B cell (primary cell): Measurements from ENCODE around the gene FOXN3. TPM values are rescaled to one million over a fixed set of nuclear protein-coding genes. Genes with fewer than 3 reads are reported as not detected.

Source experiments
- ATAC-seq: fragments of 200-7000 bp; cut with Tn5 transposase; one replicate; pipeline ENCODE4 v1.10.0; 2021; ENCODE audit warnings: low read depth, mild to moderate bottlenecking, moderate number of reproducible peaks, moderate library complexity
- CTCF ChIA-PET: fragments of 350-600 bp; sonication (Branson Sonifier 250); formaldehyde crosslinking; loops from one replicate; lab custom pipeline; 2021; ENCODE audit warnings: antibody characterized with exemption, inconsistent platforms; lab: Charles Lee
- POLR2A ChIA-PET: fragments of 350-600 bp; sonication (Branson Sonifier 250); formaldehyde crosslinking; loops from one replicate; lab custom pipeline; 2021; ENCODE audit warnings: antibody characterized with exemption; lab: Charles Lee
- DNase-seq: peaks from one replicate; pipeline ENCODE4 v3.0.0; 2013
- H2AFZ ChIP-seq: 2 replicates; pipeline ENCODE4 v1.6.1; 2012; ENCODE audit warnings: mild to moderate bottlenecking, low read depth, low read length; ENCODE audit not compliant: insufficient read depth, poor library complexity, severe bottlenecking
- H3K27ac ChIP-seq, 2 donors: 1 replicate in 1 of 2; 2 replicates in 1 of 2; pipeline ENCODE4 v1.5.1; 2012 to 2013; ENCODE audit warnings: low read length in 2 of 2, mild to moderate bottlenecking in 2 of 2, moderate library complexity in 1 of 2
- H3K27me3 ChIP-seq, 4 experiments: fragments of 200-600 bp in 1 of 4; sonication (generic) in 1 of 4; replicated peaks in 1 of 4; 1 replicate in 2 of 4; 2 replicates in 2 of 4; pipeline versions ENCODE4 v1.6.1 to v1.7.0; 2013 to 2016; ENCODE audit warnings: low read length in 3 of 4, mild to moderate bottlenecking in 2 of 4, mixed read lengths in 1 of 4, moderate library complexity in 1 of 4; ENCODE audit not compliant: insufficient read depth in 4 of 4, control insufficient read depth in 3 of 4; ENCODE audit errors: control extremely low read depth in 1 of 4
- H3K36me3 ChIP-seq, 2 experiments: replicated peaks in 1 of 2; 1 replicate in 1 of 2; 2 replicates in 1 of 2; pipeline versions ENCODE4 v1.6.1 to v1.7.1; 2013; ENCODE audit warnings: low read length in 1 of 2; ENCODE audit not compliant: insufficient read depth in 2 of 2, control insufficient read depth in 1 of 2; ENCODE audit errors: control extremely low read depth in 1 of 2, extremely low read depth in 1 of 2
- H3K4me1 ChIP-seq, 2 donors: fragments of 200-600 bp in 1 of 2; sonication (generic) in 1 of 2; 1 replicate in 1 of 2; 2 replicates in 1 of 2; pipeline versions ENCODE4 v1.5.1 to v1.6.1; 2013 to 2017; ENCODE audit warnings: low read length in 2 of 2; ENCODE audit not compliant: control insufficient read depth in 2 of 2, insufficient read depth in 2 of 2
- H3K4me2 ChIP-seq: replicated peaks from 2 replicates; pipeline ENCODE3; 2012; ENCODE audit warnings: mild to moderate bottlenecking, low read depth, low read length; ENCODE audit not compliant: poor library complexity, severe bottlenecking
- H3K4me3 ChIP-seq, 5 experiments: fragments of 200-600 bp in 1 of 5; sonication (generic) in 1 of 5; 1 replicate in 3 of 5; 2 replicates in 2 of 5; pipeline versions ENCODE4 v1.5.1 to v1.7.0; 2011 to 2016; ENCODE audit warnings: low read length in 4 of 5, mild to moderate bottlenecking in 4 of 5, low read depth in 2 of 5, control low read depth in 1 of 5, moderate library complexity in 1 of 5; ENCODE audit not compliant: insufficient read depth in 1 of 5; ENCODE audit errors: control extremely low read depth in 1 of 5, extremely low read depth in 1 of 5
- H3K79me2 ChIP-seq: fragments of 200-600 bp; sonication (generic); one replicate; pipeline ENCODE4 v1.6.0; 2016; ENCODE audit warnings: low read length; ENCODE audit not compliant: control insufficient read depth, insufficient read depth
- H3K9ac ChIP-seq: fragments of 200-600 bp; sonication (generic); 2 replicates; pipeline ENCODE4 v1.6.1; 2017; ENCODE audit warnings: mild to moderate bottlenecking, low read length, moderate library complexity
- H3K9me3 ChIP-seq, 3 donors: one replicate each; pipeline versions ENCODE4 v1.6.1 to v1.7.1; 2013; ENCODE audit warnings: low read length in 2 of 3; ENCODE audit not compliant: control insufficient read depth in 2 of 3, insufficient read depth in 1 of 3; ENCODE audit errors: control extremely low read depth in 1 of 3
- H4K20me1 ChIP-seq: 2 replicates; pipeline ENCODE4 v1.6.0; 2012; ENCODE audit warnings: mild to moderate bottlenecking, low read length; ENCODE audit not compliant: insufficient read depth, control insufficient read depth, poor library complexity, severe bottlenecking
- H3K27ac Mint-ChIP-seq: one replicate; pipeline ENCODE4 v1.8.0; 2021; ENCODE audit warnings: mixed read lengths
- H3K27me3 Mint-ChIP-seq: one replicate; pipeline ENCODE4 v1.8.0; 2021; ENCODE audit warnings: mixed read lengths
- H3K4me1 Mint-ChIP-seq: one replicate; pipeline ENCODE4 v1.8.0; 2021; ENCODE audit warnings: mixed read lengths
- H3K4me3 Mint-ChIP-seq: one replicate; pipeline ENCODE4 v1.8.0; 2021; ENCODE audit warnings: mixed read lengths
- H3K9me3 Mint-ChIP-seq: one replicate; pipeline ENCODE4 v1.8.0; 2022; ENCODE audit warnings: mixed read lengths; ENCODE audit not compliant: insufficient read depth
- EZH2 ChIP-seq: IDR thresholded peaks from 2 replicates; pipeline ENCODE4 v1.6.1; 2012; ENCODE audit warnings: borderline replicate concordance, low read depth, mild to moderate bottlenecking, moderate library complexity, low read length; ENCODE audit not compliant: insufficient read depth, poor library complexity, severe bottlenecking
- WGBS: methylation state at CpG from one replicate; pipeline ENCODE4 v1.1.5; 2013; ENCODE audit warnings: missing lambda C conversion rate; ENCODE audit not compliant: insufficient coverage; 5-methylcytosine and 5-hydroxymethylcytosine counted together
- intact Hi-C: fragments of 100-400 bp; cut with micrococcal nuclease; formaldehyde crosslinking; loops from one replicate; pipeline ENCODE4 v1.10.0; 2022
- polyA plus RNA-seq: library from polyadenylated mRNA; depleted of rRNA; stranded (reverse); fragments of >200 nt; gene quantifications from 2 replicates; pipeline ENCODE4 v1.2.3, GENCODE V29; 2012
- total RNA-seq, 2 donors: library from RNA; stranded (reverse); fragments of 120-200 nt in 1 of 2; gene quantifications; 1 replicate in 1 of 2; 2 replicates in 1 of 2; pipeline versions ENCODE4 v1.2.3 to v1.2.4, GENCODE V29; 2013 to 2022
- TF ChIP-seq, protein P1 (sequence below): fragments of 200-600 bp; IDR thresholded peaks from one replicate; pipeline ENCODE4 v1.8.0; 2022; ENCODE audit warnings: antibody characterized with exemption, mild to moderate bottlenecking

The FOXN3 gene
- total and polyA plus RNA-seq, 2 donors (not counting 1 experiment from before 2014, with no cell fraction given) = 80.6 to 98.2 TPM

DNA sequence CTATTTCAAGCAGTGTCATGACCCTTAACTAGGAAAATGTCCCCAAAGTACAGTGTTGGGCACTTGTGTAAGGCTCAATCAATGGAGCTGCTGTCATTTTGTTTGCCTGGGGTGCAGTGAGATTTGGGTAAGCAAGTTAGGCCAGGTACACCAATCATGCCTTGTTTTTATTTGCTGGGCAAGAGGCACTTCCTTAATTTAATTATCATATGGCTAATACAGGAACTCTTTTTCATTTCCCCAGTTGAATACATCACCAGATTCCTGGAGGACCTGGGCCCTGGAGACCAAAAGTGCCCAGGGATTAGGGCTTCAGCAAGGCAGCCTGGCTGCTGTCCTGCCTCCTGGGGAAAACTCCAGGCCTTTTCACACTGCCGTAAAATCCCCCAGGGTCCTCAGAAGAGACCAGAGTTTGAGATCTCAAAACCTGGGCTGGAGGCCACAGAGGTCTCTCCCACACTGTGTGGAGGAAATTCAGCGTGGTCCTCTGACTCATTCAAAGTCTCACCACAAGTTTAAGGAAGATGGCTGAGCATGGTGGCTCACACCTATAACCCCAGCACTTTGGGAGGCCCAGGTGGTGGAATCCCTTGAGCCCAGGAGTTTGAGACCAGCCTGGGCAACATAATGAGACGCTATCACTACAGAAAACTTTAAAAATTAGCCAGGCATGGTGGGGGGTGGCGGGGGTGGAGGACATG, 28.4 kb upstream of the FOXN3 start:
- H3K27ac Mint-ChIP-seq = peak overlapping the region; percentile 75
- no peaks in the 10 kb centered on the region for H3K9me3 Mint-ChIP-seq
- Histone ChIP-seq H3K4me1 (peaks cover 61 to 70% of the 10 kb centered on the region in 2 donors), H4K20me1 (no peaks in the 10 kb centered on the region), H3K27me3 (no peaks in the 10 kb centered on the region), H3K36me3 (no peaks in the 10 kb centered on the region), H3K27ac (peak overlapping the region; percentile 71 to 89), H3K79me2 (peaks cover 48% of the 10 kb centered on the region), H3K4me2 (peak overlapping the region; percentile 72), H2AFZ (peak overlapping the region; percentile 55), H3K9ac (peak overlapping the region; percentile 19), H3K9me3 (peaks cover 0 to 3% (median 0%) of the 10 kb centered on the region in 3 donors), H3K4me3 (no peak overlapping the region)
- ChIA-PET POLR2A (interaction anchor here (0.6 to 0.7 kb wide), 3 partner anchors 72 to 289 kb away, joined by 3 to 6 read pairs (median 3); no protein-coding TSS in a partner anchor), CTCF (interaction anchor here (0.7 to 1.4 kb wide), 3 partner anchors 14 to 76 kb away, joined by 3 read pairs; no protein-coding TSS in a partner anchor)
- H3K27me3 Mint-ChIP-seq = no peaks in the 10 kb centered on the region
- WGBS = 0% methylated on average over 2 of the region's 4 CpGs
- TF ChIP-seq EZH2 = no peak
- TF ChIP-seq, protein P1, sequence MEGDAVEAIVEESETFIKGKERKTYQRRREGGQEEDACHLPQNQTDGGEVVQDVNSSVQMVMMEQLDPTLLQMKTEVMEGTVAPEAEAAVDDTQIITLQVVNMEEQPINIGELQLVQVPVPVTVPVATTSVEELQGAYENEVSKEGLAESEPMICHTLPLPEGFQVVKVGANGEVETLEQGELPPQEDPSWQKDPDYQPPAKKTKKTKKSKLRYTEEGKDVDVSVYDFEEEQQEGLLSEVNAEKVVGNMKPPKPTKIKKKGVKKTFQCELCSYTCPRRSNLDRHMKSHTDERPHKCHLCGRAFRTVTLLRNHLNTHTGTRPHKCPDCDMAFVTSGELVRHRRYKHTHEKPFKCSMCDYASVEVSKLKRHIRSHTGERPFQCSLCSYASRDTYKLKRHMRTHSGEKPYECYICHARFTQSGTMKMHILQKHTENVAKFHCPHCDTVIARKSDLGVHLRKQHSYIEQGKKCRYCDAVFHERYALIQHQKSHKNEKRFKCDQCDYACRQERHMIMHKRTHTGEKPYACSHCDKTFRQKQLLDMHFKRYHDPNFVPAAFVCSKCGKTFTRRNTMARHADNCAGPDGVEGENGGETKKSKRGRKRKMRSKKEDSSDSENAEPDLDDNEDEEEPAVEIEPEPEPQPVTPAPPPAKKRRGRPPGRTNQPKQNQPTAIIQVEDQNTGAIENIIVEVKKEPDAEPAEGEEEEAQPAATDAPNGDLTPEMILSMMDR = no peak
- DNase-seq (peak; percentile 40), ATAC-seq (peak; percentile 50)
- peak overlapping the region; percentile 45 for H3K4me3 Mint-ChIP-seq
- peaks cover 74% of the 10 kb centered on the region for H3K4me1 Mint-ChIP-seq
- intact Hi-C loops = loop anchor here (2.0 kb wide), 2 partner anchors 17 to 49 kb away; no protein-coding TSS in a partner anchor
